ENCODE data around the gene ZNF765. TPM values are rescaled to one million over a fixed set of nuclear protein-coding genes. Genes with fewer than 3 reads are reported as not detected.

The ZNF765 gene
- total and polyA plus RNA-seq, 2 experiments from 2014 or later, result 10.3 to 33.4 TPM

GRCh38 chr19:53389571-53389970 is 5.4 kb upstream of the ZNF765 start (continued):
- no peak for TF ChIP-seq ZNF462 (CRISPR knock-in tag; IDR thresholded peaks at IDR 0.05)
- TF ChIP-seq ZNF114 (CRISPR knock-in tag; IDR thresholded peaks at IDR 0.05), result no peak
- no peak for TF ChIP-seq STAT1 (IDR thresholded peaks at IDR 0.05; ENCODE audit: unreplicated experiment)
- TF ChIP-seq JUNB (IDR thresholded peaks at IDR 0.05; ENCODE audit: unreplicated experiment), result no peak
- no peak for TF ChIP-seq EZH2phosphoT487 (IDR thresholded peaks at IDR 0.05; ENCODE audit: unreplicated experiment)
- TF ChIP-seq NANOG (IDR thresholded peaks at IDR 0.05; ENCODE audit: borderline replicate concordance), result no peak
- TF ChIP-seq REST (IDR thresholded peaks at IDR 0.05; ENCODE audit: unreplicated experiment), result no peak
- no peak for TF ChIP-seq ETS1 (IDR thresholded peaks at IDR 0.05)
